Mesendoderm (in vitro differentiated cells): ENCODE data around the gene ANO9.
A peak's percentile ranks its signal among the peaks of the same experiment; 100 is the strongest.

ENCODE experiments used
- DNase-seq: peaks from one replicate; pipeline ENCODE4 v3.0.0; 2013
- H2AK5ac ChIP-seq: 2 replicates; pipeline ENCODE4 v1.6.1; 2013; ENCODE audit warnings: low read length, inconsistent platforms
- H2BK120ac ChIP-seq: 2 replicates; pipeline ENCODE4 v1.6.1; 2013; ENCODE audit warnings: low read depth, mild to moderate bottlenecking, low read length, moderate library complexity, mixed read lengths
- H2BK15ac ChIP-seq: replicated peaks from 2 replicates; pipeline ENCODE4 v1.6.1; 2013; ENCODE audit warnings: low read depth, mild to moderate bottlenecking, moderate library complexity
- H2BK5ac ChIP-seq: 2 replicates; pipeline ENCODE4 v1.6.1; 2013; ENCODE audit warnings: low read length, inconsistent platforms
- H3K18ac ChIP-seq: 2 replicates; pipeline ENCODE4 v1.6.1; 2013; ENCODE audit warnings: mild to moderate bottlenecking, low read length, mixed read lengths
- H3K23ac ChIP-seq: one replicate; pipeline ENCODE4 v1.6.1; 2013; ENCODE audit warnings: low read length
- H3K27ac ChIP-seq: 2 replicates; pipeline ENCODE4 v1.5.1; 2013; ENCODE audit warnings: low read depth, mild to moderate bottlenecking, inconsistent platforms, low read length, moderate library complexity
- H3K27me3 ChIP-seq: 2 replicates; pipeline ENCODE4 v1.6.1; 2013; ENCODE audit warnings: low read length, control low read depth, mild to moderate bottlenecking, inconsistent platforms; ENCODE audit not compliant: insufficient read depth, poor library complexity
- H3K36me3 ChIP-seq: 2 replicates; pipeline ENCODE4 v1.6.1; 2013; ENCODE audit warnings: low read length, inconsistent platforms; ENCODE audit not compliant: control insufficient read depth, insufficient read depth
- H3K4ac ChIP-seq: one replicate; pipeline ENCODE4 v1.6.1; 2013; ENCODE audit warnings: low read depth, mild to moderate bottlenecking, low read length, moderate library complexity
- H3K4me1 ChIP-seq: 2 replicates; pipeline ENCODE4 v1.6.1; 2013; ENCODE audit warnings: low read depth, low read length, inconsistent platforms; ENCODE audit not compliant: control insufficient read depth
- H3K4me2 ChIP-seq: 2 replicates; pipeline ENCODE4 v1.6.1; 2013; ENCODE audit warnings: low read length
- H3K4me3 ChIP-seq: 2 replicates; pipeline ENCODE4 v1.5.1; 2013; ENCODE audit warnings: mild to moderate bottlenecking, low read length
- H3K56ac ChIP-seq: one replicate; pipeline ENCODE4 v1.6.1; 2013; ENCODE audit warnings: low read length
- H3K79me1 ChIP-seq: 2 replicates; pipeline ENCODE4 v1.6.1; 2013; ENCODE audit warnings: low read length, inconsistent platforms
- H3K79me2 ChIP-seq: 2 replicates; pipeline ENCODE4 v1.6.1; 2013; ENCODE audit warnings: mild to moderate bottlenecking, low read length; ENCODE audit not compliant: control insufficient read depth, insufficient read depth
- H3K9ac ChIP-seq: 2 replicates; pipeline ENCODE4 v1.6.1; 2013; ENCODE audit warnings: low read length, inconsistent platforms
- H4K5ac ChIP-seq: one replicate; pipeline ENCODE4 v1.6.1; 2013; ENCODE audit warnings: low read length
- H4K8ac ChIP-seq: one replicate; pipeline ENCODE4 v1.6.1; 2013; ENCODE audit warnings: low read depth, mild to moderate bottlenecking, control low read depth, low read length, moderate library complexity
- WGBS: extraction: QIAGEN DNeasy Blood & Tissue Kit; methylation state at CpG from one replicate; pipeline ENCODE4 v1.1.7; 2013; ENCODE audit warnings: low lambda C conversion rate, missing lambda C conversion rate; ENCODE audit not compliant: insufficient coverage; ENCODE audit errors: extremely low coverage; 5-methylcytosine and 5-hydroxymethylcytosine counted together

ANO9 gene

GRCh38 chr11:420054-420910 lies 21.5 kb downstream of the ANO9 start:
- Histone ChIP-seq H2BK15ac (no peak overlapping the region), H3K27ac (no peak overlapping the region), H3K4me1 (no peaks in the 10 kb centered on the region), H3K9ac (no peak overlapping the region), H3K56ac (no peak overlapping the region), H4K8ac (no peak overlapping the region), H3K18ac (no peak overlapping the region), H3K79me1 (no peaks in the 10 kb centered on the region), H2BK120ac (no peak overlapping the region), H3K4me3 (no peak overlapping the region), H2AK5ac (no peak overlapping the region), H3K79me2 (no peaks in the 10 kb centered on the region), H3K27me3 (no peaks in the 10 kb centered on the region), H3K4ac (no peak overlapping the region), H3K4me2 (no peak overlapping the region), H4K5ac (no peak overlapping the region), H2BK5ac (no peak overlapping the region), H3K23ac (no peak overlapping the region), H3K36me3 (no peaks in the 10 kb centered on the region)
- no peak for DNase-seq
- no CpG with 5 or more reads among the region's 71 CpGs for WGBS

GRCh38 chr11:419248-420005 lies 22.4 kb downstream of the ANO9 start:
- Histone ChIP-seq H3K36me3 (no peaks in the 10 kb centered on the region), H3K23ac (no peak overlapping the region), H3K4ac (no peak overlapping the region), H2BK120ac (no peak overlapping the region), H2BK5ac (no peak overlapping the region), H3K79me1 (no peaks in the 10 kb centered on the region), H2AK5ac (no peak overlapping the region), H3K4me3 (no peak overlapping the region), H3K18ac (no peak overlapping the region), H3K79me2 (no peaks in the 10 kb centered on the region), H4K5ac (no peak overlapping the region), H2BK15ac (no peak overlapping the region), H3K56ac (no peak overlapping the region), H3K4me2 (no peak overlapping the region), H3K27ac (no peak overlapping the region), H4K8ac (no peak overlapping the region), H3K9ac (no peak overlapping the region), H3K27me3 (no peaks in the 10 kb centered on the region), H3K4me1 (no peaks in the 10 kb centered on the region)
- no peak for DNase-seq
- WGBS = no CpG with 5 or more reads among the region's 20 CpGs

- H3K27ac ChIP-seq = no peak overlapping the region
- no peak overlapping the region for H2BK120ac ChIP-seq
- no peak overlapping the region for H4K5ac ChIP-seq
- no peak overlapping the region for H3K23ac ChIP-seq
- H3K79me1 ChIP-seq = no peaks in the 10 kb centered on the region
- H3K4me1 ChIP-seq = no peaks in the 10 kb centered on the region
- H4K8ac ChIP-seq = no peak overlapping the region
- no peaks in the 10 kb centered on the region for H3K79me2 ChIP-seq
- no peak overlapping the region for H3K18ac ChIP-seq
- H3K4me2 ChIP-seq = no peak overlapping the region
- H2BK5ac ChIP-seq = no peak overlapping the region
- no peak overlapping the region for H3K4ac ChIP-seq
- no CpG with 5 or more reads among the region's 30 CpGs for WGBS
- H3K27me3 ChIP-seq = no peaks in the 10 kb centered on the region
- DNase-seq = no peak
- no peak overlapping the region for H3K4me3 ChIP-seq
- H3K9ac ChIP-seq = no peak overlapping the region
- no peak overlapping the region for H2BK15ac ChIP-seq
- H3K36me3 ChIP-seq = no peaks in the 10 kb centered on the region
- no peak overlapping the region for H2AK5ac ChIP-seq
- no peak overlapping the region for H3K56ac ChIP-seq
These were observed 23.2 kb downstream of the ANO9 start for GRCh38 chr11:418343-419247.

GRCh38 chr11:417652-418342 lies 24.0 kb downstream of the ANO9 start:
- Histone ChIP-seq H3K4me2 (peak overlapping the region; percentile 75), H3K79me1 (no peaks in the 10 kb centered on the region), H3K18ac (no peak overlapping the region), H2BK5ac (no peak overlapping the region), H3K27ac (no peak overlapping the region), H3K56ac (peak overlapping the region; percentile 49), H3K9ac (peak overlapping the region; percentile 74), H4K8ac (no peak overlapping the region), H3K4me3 (no peak overlapping the region), H2BK120ac (no peak overlapping the region), H3K79me2 (no peaks in the 10 kb centered on the region), H3K36me3 (no peaks in the 10 kb centered on the region), H3K4me1 (no peaks in the 10 kb centered on the region), H2BK15ac (no peak overlapping the region), H2AK5ac (no peak overlapping the region), H4K5ac (no peak overlapping the region), H3K4ac (no peak overlapping the region), H3K27me3 (no peaks in the 10 kb centered on the region), H3K23ac (no peak overlapping the region)
- no CpG with 5 or more reads among the region's 19 CpGs for WGBS
- DNase-seq = no peak
